GM19193 (cell line): Measurements from ENCODE around the gene ANKRD23.

Experiments used
- POLR2A ChIP-seq: IDR thresholded peaks from 4 replicates; pipeline ENCODE4 v1.6.1; 2011; ENCODE audit not compliant: insufficient read depth, insufficient read length; ENCODE audit errors: extremely low read depth

Gene ANKRD23

GRCh38 chr2:96819876-96820511, 23.8 kb downstream of the ANKRD23 start:
- no peak for TF ChIP-seq POLR2A

GRCh38 chr2:96819128-96819875, 24.5 kb downstream of the ANKRD23 start:
- TF ChIP-seq POLR2A, result no peak

DNA sequence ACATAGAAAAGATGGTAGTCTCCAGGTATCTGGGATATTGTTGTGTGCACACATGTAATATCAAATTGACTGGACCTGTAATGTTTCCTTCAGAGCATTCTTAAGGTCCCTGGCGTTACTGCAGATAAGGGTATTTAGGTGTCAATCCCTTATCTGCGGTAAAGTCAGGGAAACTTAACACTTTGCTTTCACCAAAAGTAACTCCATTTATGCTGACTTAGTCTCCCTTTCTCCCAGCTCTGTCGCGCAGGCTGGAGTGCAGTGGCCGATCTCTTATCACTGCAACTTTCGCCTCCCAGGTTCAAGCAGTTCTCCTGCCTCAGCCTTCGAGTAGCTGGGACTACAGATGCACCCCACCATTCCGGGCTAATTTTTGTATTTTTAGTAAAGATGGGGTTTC, 25.9 kb downstream of the ANKRD23 start:
- no peak for TF ChIP-seq POLR2A

DNA sequence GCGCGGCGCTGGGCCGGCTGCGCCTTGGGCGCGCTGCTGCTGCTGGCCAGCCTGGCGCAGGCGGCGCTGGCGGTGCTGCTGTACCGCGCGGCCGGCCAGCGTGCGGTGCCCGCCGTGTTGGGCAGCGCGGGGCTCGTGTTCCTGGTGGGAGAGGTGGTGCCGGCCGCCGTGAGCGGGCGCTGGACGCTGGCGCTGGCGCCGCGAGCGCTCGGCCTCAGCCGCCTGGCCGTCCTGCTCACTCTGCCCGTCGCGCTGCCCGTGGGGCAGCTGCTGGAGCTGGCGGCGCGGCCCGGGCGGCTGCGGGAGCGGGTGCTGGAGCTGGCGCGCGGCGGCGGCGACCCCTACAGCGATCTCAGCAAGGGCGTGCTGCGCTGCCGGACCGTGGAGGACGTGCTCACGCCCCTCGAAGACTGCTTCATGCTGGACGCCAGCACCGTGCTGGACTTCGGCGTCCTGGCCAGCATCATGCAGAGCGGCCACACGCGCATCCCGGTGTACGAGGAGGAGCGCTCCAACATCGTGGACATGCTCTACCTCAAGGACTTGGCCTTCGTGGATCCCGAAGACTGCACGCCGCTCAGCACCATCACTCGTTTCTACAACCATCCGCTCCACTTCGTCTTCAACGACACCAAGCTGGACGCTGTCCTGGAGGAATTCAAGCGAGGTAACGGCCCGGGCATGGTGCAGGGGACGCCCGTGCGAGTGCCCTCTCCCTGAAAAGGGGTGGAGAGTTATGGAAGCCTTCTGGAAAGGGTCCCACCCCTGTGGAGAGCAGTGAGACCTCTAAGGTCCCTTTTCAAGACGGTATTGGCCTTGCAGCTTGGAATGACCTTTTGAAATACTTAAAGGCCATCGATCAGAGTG, 26.8 kb downstream of the ANKRD23 start:
- no peak for TF ChIP-seq POLR2A

DNA sequence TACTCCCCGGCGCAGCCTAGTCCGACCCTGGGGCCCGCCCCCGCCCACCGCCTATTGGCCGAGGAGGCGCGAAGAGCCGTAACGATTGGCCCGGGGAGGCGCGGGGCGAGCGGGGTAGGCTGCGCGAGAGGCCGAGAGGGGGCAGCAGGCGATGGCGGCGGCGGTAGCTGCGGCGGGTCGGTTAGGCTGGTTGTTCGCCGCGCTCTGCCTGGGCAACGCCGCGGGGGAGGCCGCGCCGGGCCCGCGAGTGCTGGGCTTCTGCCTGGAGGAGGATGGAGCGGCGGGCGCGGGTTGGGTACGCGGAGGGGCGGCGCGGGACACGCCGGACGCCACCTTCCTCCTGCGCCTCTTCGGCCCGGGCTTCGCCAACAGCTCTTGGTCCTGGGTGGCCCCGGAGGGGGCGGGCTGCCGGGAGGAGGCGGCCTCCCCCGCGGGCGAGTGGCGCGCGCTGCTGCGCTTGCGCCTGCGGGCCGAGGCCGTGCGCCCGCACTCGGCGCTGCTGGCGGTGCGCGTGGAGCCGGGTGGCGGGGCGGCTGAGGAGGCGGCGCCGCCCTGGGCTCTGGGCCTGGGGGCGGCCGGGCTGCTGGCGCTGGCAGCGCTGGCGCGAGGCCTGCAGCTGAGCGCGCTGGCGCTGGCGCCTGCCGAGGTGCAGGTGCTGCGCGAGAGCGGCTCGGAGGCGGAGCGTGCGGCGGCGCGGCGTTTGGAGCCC, 27.5 kb downstream of the ANKRD23 start, which contains the start of gene CNNM3:
CNNM3 (plus strand) TSS at position 142 of the 709 bp plus-strand sequence; CDS start at position 152, 10 bp downstream.
- TF ChIP-seq POLR2A, result peak; percentile 71

GRCh38 chr2:96815326-96816126, 28.3 kb downstream of the ANKRD23 start:
- no peak for TF ChIP-seq POLR2A

DNA sequence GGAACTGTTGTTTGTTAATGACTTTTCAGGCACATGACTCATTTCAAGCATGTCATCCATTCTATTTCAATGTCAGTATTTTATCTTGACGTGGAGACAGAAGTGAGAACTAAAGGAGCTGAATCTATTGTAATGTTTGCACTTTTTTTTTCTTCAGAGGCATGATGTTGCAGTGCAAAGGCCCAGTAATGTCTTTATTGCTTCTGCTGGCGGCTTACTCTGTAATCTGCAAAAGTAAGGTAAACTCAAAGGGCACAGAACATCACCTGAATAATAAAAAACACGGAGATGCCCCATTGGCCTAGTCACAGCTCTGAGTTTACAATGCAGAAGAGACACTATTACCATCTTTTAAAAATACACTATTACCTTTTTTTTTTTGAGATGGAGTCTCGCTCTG, 30.2 kb downstream of the ANKRD23 start:
- no peak for TF ChIP-seq POLR2A

- TF ChIP-seq POLR2A, result no peak
These were observed 31.9 kb downstream of the ANKRD23 start for GRCh38 chr2:96811917-96812316.

GRCh38 chr2:96810783-96811192, 33.0 kb downstream of the ANKRD23 start:
- no peak for TF ChIP-seq POLR2A

DNA sequence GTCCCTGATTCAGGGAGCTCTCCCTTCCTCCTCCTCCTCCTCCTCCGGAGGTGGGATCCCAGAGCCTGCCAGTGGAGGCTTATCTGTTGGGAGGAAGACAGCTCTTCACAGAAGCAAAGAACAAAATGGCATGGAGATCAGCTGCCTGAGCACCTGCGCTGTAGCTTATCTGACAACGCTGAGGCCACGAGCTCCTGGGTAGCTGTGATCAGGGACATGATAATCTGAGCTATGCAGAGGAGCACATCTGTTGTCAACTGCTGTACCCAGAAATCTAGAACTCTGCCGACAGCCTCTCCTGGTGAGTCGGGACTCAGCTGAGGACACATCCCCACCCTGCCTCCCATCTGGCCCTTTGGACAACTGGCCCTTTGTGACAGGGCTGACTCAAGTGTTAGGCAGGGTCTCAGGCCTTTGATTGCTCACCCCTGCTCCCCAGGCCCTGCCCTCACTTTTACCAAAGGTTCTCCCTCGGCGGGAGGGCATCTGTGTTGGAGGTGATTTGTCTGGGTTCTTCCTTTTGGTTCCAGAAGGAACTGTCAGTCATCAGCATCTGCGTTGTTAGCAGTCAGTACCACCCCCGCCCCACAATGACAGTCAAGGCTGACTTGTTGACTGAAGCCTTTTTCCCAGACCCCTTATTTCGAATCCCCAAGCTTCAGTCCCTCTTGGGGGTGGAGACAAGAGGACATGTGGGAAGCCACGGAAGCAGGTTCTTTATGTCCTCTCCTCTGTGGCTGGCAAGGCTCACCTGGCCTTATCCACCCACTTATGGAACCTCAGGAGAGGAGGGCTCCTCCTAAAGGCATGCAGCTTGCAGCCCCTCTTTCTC, 33.7 kb downstream of the ANKRD23 start:
- no peak for TF ChIP-seq POLR2A

GRCh38 chr2:96809216-96809882, 34.5 kb downstream of the ANKRD23 start:
- TF ChIP-seq POLR2A, result no peak

GRCh38 chr2:96808176-96808837, 35.5 kb downstream of the ANKRD23 start:
- TF ChIP-seq POLR2A, result no peak

DNA sequence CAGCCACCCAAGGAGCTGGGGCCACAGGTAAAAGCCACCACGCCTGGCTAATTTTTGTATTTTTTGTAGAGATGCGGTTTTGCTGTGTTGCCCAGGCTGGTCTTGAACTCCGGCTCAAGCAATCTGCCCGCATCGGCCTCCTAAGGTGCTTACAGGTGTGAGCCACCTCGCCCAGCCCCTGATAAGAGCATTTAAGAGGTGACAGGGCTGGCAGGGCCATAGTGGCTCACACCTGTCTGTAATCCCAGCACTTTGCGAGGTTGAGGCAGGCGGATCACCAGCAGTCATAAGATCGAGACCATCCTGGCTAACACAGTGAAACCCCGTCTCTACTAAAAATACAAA, 36.7 kb downstream of the ANKRD23 start:
- TF ChIP-seq POLR2A, result no peak
